ENCODE results near the gene SUSD6. TPM values are rescaled to one million over a fixed set of nuclear protein-coding genes. Genes with fewer than 3 reads are reported as not detected.

SUSD6 gene
- total and polyA plus RNA-seq, 8 donors, result 8.9 to 41.9 (median 20.3) TPM

DNA sequence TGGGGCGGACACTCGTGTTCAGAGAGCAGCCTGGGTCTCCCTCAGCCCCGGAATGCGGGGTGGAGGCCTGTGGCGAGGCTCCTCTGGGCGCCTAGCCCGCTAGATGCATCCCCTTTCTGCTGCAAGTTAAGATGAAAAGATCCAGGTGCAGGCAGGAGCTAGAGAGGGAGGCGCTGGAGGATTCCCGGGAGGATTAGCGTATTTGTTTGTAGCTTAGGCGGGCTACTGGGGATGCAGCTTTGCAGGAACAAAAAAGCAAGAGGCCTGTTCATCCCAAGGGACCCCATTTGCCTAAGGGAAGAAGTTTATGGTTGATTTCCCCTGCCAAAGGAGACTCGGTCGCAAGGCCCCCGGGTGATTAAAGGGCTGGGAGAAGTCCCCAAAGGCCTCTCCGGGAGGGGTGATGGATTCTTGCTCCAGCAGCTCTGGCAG lies 37.5 kb upstream of the SUSD6 start:
- TF ChIP-seq, protein P1, sequence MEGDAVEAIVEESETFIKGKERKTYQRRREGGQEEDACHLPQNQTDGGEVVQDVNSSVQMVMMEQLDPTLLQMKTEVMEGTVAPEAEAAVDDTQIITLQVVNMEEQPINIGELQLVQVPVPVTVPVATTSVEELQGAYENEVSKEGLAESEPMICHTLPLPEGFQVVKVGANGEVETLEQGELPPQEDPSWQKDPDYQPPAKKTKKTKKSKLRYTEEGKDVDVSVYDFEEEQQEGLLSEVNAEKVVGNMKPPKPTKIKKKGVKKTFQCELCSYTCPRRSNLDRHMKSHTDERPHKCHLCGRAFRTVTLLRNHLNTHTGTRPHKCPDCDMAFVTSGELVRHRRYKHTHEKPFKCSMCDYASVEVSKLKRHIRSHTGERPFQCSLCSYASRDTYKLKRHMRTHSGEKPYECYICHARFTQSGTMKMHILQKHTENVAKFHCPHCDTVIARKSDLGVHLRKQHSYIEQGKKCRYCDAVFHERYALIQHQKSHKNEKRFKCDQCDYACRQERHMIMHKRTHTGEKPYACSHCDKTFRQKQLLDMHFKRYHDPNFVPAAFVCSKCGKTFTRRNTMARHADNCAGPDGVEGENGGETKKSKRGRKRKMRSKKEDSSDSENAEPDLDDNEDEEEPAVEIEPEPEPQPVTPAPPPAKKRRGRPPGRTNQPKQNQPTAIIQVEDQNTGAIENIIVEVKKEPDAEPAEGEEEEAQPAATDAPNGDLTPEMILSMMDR (IDR thresholded peaks at IDR 0.05), result no peak
- H3K4me3 ChIP-seq, result no peak overlapping the region
- intact Hi-C loops (cut with DNase I), result no loop called here
- ATAC-seq, result no peak
- WGBS, 2 donors, result 5 to 7% methylated on average over 15 of the region's 15 CpGs
- peaks cover 0 to 39% (median 4%) of the 10 kb centered on the region in 4 donors for H3K27me3 ChIP-seq
- H3K27ac ChIP-seq, result no peak overlapping the region
- H3K4me1 ChIP-seq, result peaks cover 0 to 7% (median 6%) of the 10 kb centered on the region in 3 donors
- H3K36me3 ChIP-seq, result no peaks in the 10 kb centered on the region
- peak in 2 of 6 donors; percentile 56 to 57 for DNase-seq
- no peak for FAIRE-seq
- no peaks in the 10 kb centered on the region for H3K9me3 ChIP-seq

DNA sequence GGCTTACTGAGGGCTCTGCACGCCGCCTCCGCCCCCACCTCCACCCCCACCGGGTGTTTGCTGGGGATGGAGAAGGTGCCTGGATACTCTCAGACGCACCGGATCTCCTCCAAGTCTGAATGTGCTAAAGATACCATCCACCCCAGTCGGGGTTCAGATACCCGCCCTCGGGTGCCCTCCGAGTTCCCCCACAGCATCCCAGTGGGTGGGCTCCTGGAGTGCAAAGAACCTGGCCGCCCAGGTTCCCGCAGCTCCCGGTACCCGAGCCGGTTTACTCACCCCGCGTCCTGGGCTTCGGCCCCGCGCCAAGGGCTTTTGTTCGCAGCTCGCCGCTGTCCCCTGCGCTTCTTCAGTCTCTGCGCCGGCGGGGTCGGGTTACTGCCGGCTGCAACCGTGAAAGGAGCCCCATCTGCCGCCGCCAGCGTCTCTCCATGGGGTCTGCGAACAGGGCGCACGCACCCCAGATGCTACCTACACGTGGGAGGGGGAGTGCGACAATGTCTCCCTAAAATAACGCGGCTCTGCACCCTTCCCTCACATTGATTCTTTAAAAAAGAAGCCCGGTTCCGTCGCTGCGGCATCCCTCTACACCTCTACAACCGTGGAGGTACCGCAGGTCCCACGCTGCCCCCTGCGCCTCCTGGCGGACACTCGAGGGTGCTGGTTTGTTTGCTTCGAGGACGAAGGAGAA lies 37.0 kb upstream of the SUSD6 start, which contains the start of gene CCDC177:
CCDC177 (minus strand) TSS at position 609 of the 691 bp plus-strand sequence. CDS start 1,249 bp downstream, outside the sequence.
- Histone ChIP-seq H3K9me3 (no peaks in the 10 kb centered on the region), H3K27ac (no peak within 1 kb of the TSS), H3K27me3 (peaks cover 0 to 39% (median 4%) of the 10 kb centered on the region in 4 donors), H3K4me3 (no peak within 1 kb of the TSS), H3K4me1 (peaks cover 0 to 7% (median 6%) of the 10 kb centered on the region in 3 donors), H3K36me3 (no peaks in the 10 kb centered on the region)
- intact Hi-C loops (cut with DNase I), result no loop called here
- TF ChIP-seq, protein P1 (IDR thresholded peaks at IDR 0.05), result peak; percentile 60 to 79 (median 74)
- 2% methylated on average over 52 of the region's 52 CpGs for WGBS, 2 donors
- DNase-seq, result peak; percentile 17 to 88 (median 52)
- no peak for FAIRE-seq
- ATAC-seq, result peak; percentile 55 to 82 (median 78)

- no peak for DNase-seq
- Histone ChIP-seq H3K36me3 (no peaks in the 10 kb centered on the region), H3K4me1 (peaks cover 0 to 10% (median 7%) of the 10 kb centered on the region in 3 donors), H3K27ac (no peak overlapping the region), H3K9me3 (no peaks in the 10 kb centered on the region), H3K27me3 (peaks cover 0 to 39% (median 4%) of the 10 kb centered on the region in 4 donors), H3K4me3 (no peak overlapping the region)
- no peak for ATAC-seq
- intact Hi-C loops (cut with DNase I), result no loop called here
- TF ChIP-seq, protein P1 (IDR thresholded peaks at IDR 0.05), result peak in 1 of 4 donors; percentile 1
- FAIRE-seq, result no peak
- WGBS, 2 donors, result 30 to 32% methylated on average over 5 of the region's 5 CpGs
Observed at GRCh38 chr14:69574954-69575295, 36.5 kb upstream of the SUSD6 start.

DNA sequence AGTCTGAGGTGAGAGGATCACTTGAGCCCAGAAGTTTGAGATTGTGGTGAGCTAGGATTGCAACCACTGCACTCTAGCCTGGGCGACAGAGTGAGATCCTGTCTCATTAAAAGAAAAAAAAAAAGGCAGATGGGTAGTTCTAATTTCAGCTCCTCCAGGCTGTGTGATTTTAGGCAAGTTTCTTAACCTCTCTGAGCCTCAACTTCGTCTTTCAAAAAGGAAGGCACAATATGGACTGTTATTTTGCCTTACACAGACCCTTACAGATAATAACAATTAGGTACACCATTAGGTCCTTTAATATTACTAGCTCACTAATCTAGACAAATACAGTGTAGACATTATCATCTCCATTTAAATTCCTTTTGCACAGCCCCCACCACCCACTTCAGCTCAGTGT lies 31.9 kb upstream of the SUSD6 start:
- DNase-seq (no peak), ATAC-seq (no peak), FAIRE-seq (no peak)
- TF ChIP-seq, protein P1 (IDR thresholded peaks at IDR 0.05), result no peak
- Histone ChIP-seq H3K9me3 (no peaks in the 10 kb centered on the region), H3K36me3 (no peaks in the 10 kb centered on the region), H3K4me1 (peaks cover 0 to 5% (median 0%) of the 10 kb centered on the region in 3 donors), H3K27ac (no peak overlapping the region), H3K27me3 (peaks cover 0 to 12% (median 0%) of the 10 kb centered on the region in 4 donors), H3K4me3 (no peak overlapping the region)
- intact Hi-C loops (cut with DNase I), result no loop called here
- 79% methylated on average over 2 of the region's 2 CpGs for WGBS, 2 donors
